ENCODE results near the gene PRSS21.

PRSS21 gene

GRCh38 chr16:2779978-2780898 is 36.8 kb upstream of the PRSS21 start:
- DNase-seq = no peak

GRCh38 chr16:2782583-2783351 is 34.3 kb upstream of the PRSS21 start:
- no peak for DNase-seq

- DNase-seq = no peak
Observed at GRCh38 chr16:2783581-2784357, 33.3 kb upstream of the PRSS21 start.

- DNase-seq = no peak
Observed at GRCh38 chr16:2784358-2785100, 32.5 kb upstream of the PRSS21 start.

- DNase-seq = no peak
Observed at GRCh38 chr16:2785101-2785991, 31.7 kb upstream of the PRSS21 start.

- no peak for DNase-seq
Observed at GRCh38 chr16:2786061-2786825, 30.8 kb upstream of the PRSS21 start.

GRCh38 chr16:2786826-2787151 is 30.2 kb upstream of the PRSS21 start:
- no peak for DNase-seq

- DNase-seq = no peak
Observed at GRCh38 chr16:2787406-2787805, 29.6 kb upstream of the PRSS21 start, which contains the start of gene PRSS33. TSS of gene PRSS33 (minus strand) at chr16:2787560. CDS start at chr16:2786547, 1,013 bp downstream.

GRCh38 chr16:2787961-2788360 is 29.1 kb upstream of the PRSS21 start:
- DNase-seq = no peak

- DNase-seq = no peak
Observed at GRCh38 chr16:2790631-2791030, 26.4 kb upstream of the PRSS21 start.

- no peak for DNase-seq
Observed at GRCh38 chr16:2791174-2791573, 25.9 kb upstream of the PRSS21 start.

- DNase-seq = no peak
Observed at GRCh38 chr16:2792940-2793339, 24.1 kb upstream of the PRSS21 start.

- no peak for DNase-seq
Observed at GRCh38 chr16:2795395-2796143, 21.5 kb upstream of the PRSS21 start.

- DNase-seq = no peak
Observed at GRCh38 chr16:2798723-2799204, 18.3 kb upstream of the PRSS21 start.

GRCh38 chr16:2799205-2799858 is 17.7 kb upstream of the PRSS21 start:
- DNase-seq = no peak

- DNase-seq = no peak
Observed at GRCh38 chr16:2799859-2800226, 17.2 kb upstream of the PRSS21 start.

- DNase-seq = no peak
Observed at GRCh38 chr16:2803545-2804195, 13.4 kb upstream of the PRSS21 start.

GRCh38 chr16:2804728-2805127 is 12.3 kb upstream of the PRSS21 start:
- no peak for DNase-seq

- DNase-seq = no peak
Observed at GRCh38 chr16:2806286-2806685, 10.8 kb upstream of the PRSS21 start.
